Measurements from ENCODE around the gene IL15. TPM values are rescaled to one million over a fixed set of nuclear protein-coding genes. Genes with fewer than 3 reads are reported as not detected.
"Not testable (repeated sequence)": the region's sequence is repeated elsewhere in the genome, so short reads cannot be mapped to it uniquely, and the experiment has no call there.

The IL15 gene
- 5.5 and 7.3 TPM in 2 replicates for polyA plus RNA-seq (2011; rRNA removed)
- polyA minus RNA-seq (2011; rRNA and poly(A)+ RNA removed): 5.5 and 5.6 TPM in 2 replicates

GRCh38 chr4:141636082-141636770 is at the start of gene IL15:
Gene IL15 (plus strand): TSS chr4:141636583. CDS start chr4:141719465, 82,882 bp downstream.
- H3K27me3 ChIP-seq (ENCODE audit: control insufficient read depth, insufficient read depth, low read length): no peaks in the 10 kb centered on the region
- no peak for TF ChIP-seq CTCF (IDR thresholded peaks at IDR 0.05; ENCODE audit: insufficient read depth, low read depth, low read length)
- DNase-seq (ENCODE audit: low read depth): no peak
- H3K36me3 ChIP-seq (ENCODE audit: control insufficient read depth, insufficient read depth, low read length): no peaks in the 10 kb centered on the region
- POLR2A ChIA-PET: interaction anchor here (0.6 to 1.1 kb wide), 3 partner anchors 166 to 307 kb away, joined by 3 to 9 read pairs (median 5); no protein-coding TSS in a partner anchor
- CTCF ChIA-PET: interaction anchor here (0.6 to 1.1 kb wide), 7 partner anchors 11 to 289 kb away, joined by 3 to 4 read pairs (median 3); no protein-coding TSS in a partner anchor
- peak within 1 kb of the TSS; percentile 74 for H3K4me3 ChIP-seq (ENCODE audit: low read depth, low read length)

- DNase-seq (ENCODE audit: low read depth): no peak
- POLR2A ChIA-PET: no interaction called here
- Histone ChIP-seq H3K36me3 (ENCODE audit: control insufficient read depth, insufficient read depth, low read length) (no peaks in the 10 kb centered on the region), H3K4me3 (ENCODE audit: low read depth, low read length) (no peak overlapping the region), H3K27me3 (ENCODE audit: control insufficient read depth, insufficient read depth, low read length) (no peaks in the 10 kb centered on the region)
- CTCF ChIA-PET: no interaction called here
- TF ChIP-seq CTCF (IDR thresholded peaks at IDR 0.05; ENCODE audit: insufficient read depth, low read depth, low read length): no peak
Observed at GRCh38 chr4:141587897-141588296, 48.5 kb upstream of the IL15 start.

- ChIA-PET CTCF (no interaction called here), POLR2A (no interaction called here)
Observed at GRCh38 chr4:141595531-141595930, 40.9 kb upstream of the IL15 start.

GRCh38 chr4:141599853-141600252 is 36.5 kb upstream of the IL15 start:
- ChIA-PET POLR2A (no interaction called here), CTCF (no interaction called here)
- DNase-seq (ENCODE audit: low read depth): peak; percentile 4
- Histone ChIP-seq H3K27me3 (ENCODE audit: control insufficient read depth, insufficient read depth, low read length) (no peaks in the 10 kb centered on the region), H3K4me3 (ENCODE audit: low read depth, low read length) (no peak overlapping the region), H3K36me3 (ENCODE audit: control insufficient read depth, insufficient read depth, low read length) (no peaks in the 10 kb centered on the region)
- no peak for TF ChIP-seq CTCF (IDR thresholded peaks at IDR 0.05; ENCODE audit: insufficient read depth, low read depth, low read length)

More at GRCh38 chr4:141595531-141595930, 40.9 kb upstream of the IL15 start:
- Histone ChIP-seq H3K4me3 (ENCODE audit: low read depth, low read length) (no peak overlapping the region), H3K27me3 (ENCODE audit: control insufficient read depth, insufficient read depth, low read length) (no peaks in the 10 kb centered on the region), H3K36me3 (ENCODE audit: control insufficient read depth, insufficient read depth, low read length) (no peaks in the 10 kb centered on the region)
- no peak for DNase-seq (ENCODE audit: low read depth)
- TF ChIP-seq CTCF (IDR thresholded peaks at IDR 0.05; ENCODE audit: insufficient read depth, low read depth, low read length): no peak

GRCh38 chr4:141604683-141605082 is 31.7 kb upstream of the IL15 start:
- CTCF ChIA-PET: interaction anchor here (0.8 kb wide), 1 partner anchor 9 kb away, joined by 3 read pairs; no protein-coding TSS in a partner anchor
- H3K4me3 ChIP-seq (ENCODE audit: low read depth, low read length); DNase-seq (ENCODE audit: low read depth); H3K36me3 ChIP-seq (ENCODE audit: control insufficient read depth, insufficient read depth, low read length); H3K27me3 ChIP-seq (ENCODE audit: control insufficient read depth, insufficient read depth, low read length); POLR2A ChIA-PET: not testable (repeated sequence)
